Fibroblast of skin of back (primary cell): Measurements from ENCODE around the gene AP1G1.
"Not testable (repeated sequence)": the region's sequence is repeated elsewhere in the genome, so short reads cannot be mapped to it uniquely, and the experiment has no call there.

ENCODE experiments used
- DNase-seq: peaks from one replicate; pipeline ENCODE4 v3.0.0-alpha.2; 2013

The AP1G1 gene

GRCh38 chr16:71693164-71693563 lies 115.5 kb downstream of the AP1G1 start:
- DNase-seq = no peak

- no peak for DNase-seq
These were observed 118.7 kb downstream of the AP1G1 start for GRCh38 chr16:71689901-71690300.

GRCh38 chr16:71687861-71688260 lies 120.8 kb downstream of the AP1G1 start:
- no peak for DNase-seq

GRCh38 chr16:71684280-71684679 lies 124.4 kb downstream of the AP1G1 start:
- not testable (repeated sequence) for DNase-seq

GRCh38 chr16:71681360-71681759 lies 127.3 kb downstream of the AP1G1 start:
- no peak for DNase-seq
